Measurements from ENCODE around the gene PGS1.
A peak's percentile ranks its signal among the peaks of the same experiment; 100 is the strongest.

The PGS1 gene

GRCh38 chr17:78345791-78346494 is 32.5 kb upstream of the PGS1 start:
- DNase-seq: no peak

- DNase-seq: no peak
Observed at GRCh38 chr17:78346605-78347250, 31.7 kb upstream of the PGS1 start.

- no peak for DNase-seq
Observed at GRCh38 chr17:78347453-78347852, 31.0 kb upstream of the PGS1 start.

- DNase-seq: no peak
Observed at GRCh38 chr17:78348055-78348770, 30.2 kb upstream of the PGS1 start.

- no peak for DNase-seq
Observed at GRCh38 chr17:78349891-78350642, 28.4 kb upstream of the PGS1 start.

GRCh38 chr17:78351449-78352006 is 26.9 kb upstream of the PGS1 start:
- DNase-seq: peak in 55 of 56 donors; percentile 41 to 97 (median 83)

- DNase-seq: no peak
Observed at GRCh38 chr17:78353834-78354233, 24.6 kb upstream of the PGS1 start.

- no peak for DNase-seq
Observed at GRCh38 chr17:78355045-78355641, 23.3 kb upstream of the PGS1 start.

GRCh38 chr17:78355701-78356100 is 22.7 kb upstream of the PGS1 start:
- DNase-seq: no peak

GRCh38 chr17:78356101-78356713 is 22.2 kb upstream of the PGS1 start:
- peak in 36 of 56 donors; percentile 8 to 83 (median 42) for DNase-seq

- peak in 35 of 56 donors; percentile 7 to 74 (median 40) for DNase-seq
Observed at GRCh38 chr17:78357177-78357586, 21.3 kb upstream of the PGS1 start.

GRCh38 chr17:78357672-78358537 is 20.5 kb upstream of the PGS1 start:
- no peak for DNase-seq

- peak in 3 of 56 donors; percentile 9 to 37 (median 35) for DNase-seq
Observed at GRCh38 chr17:78358538-78359320, 19.7 kb upstream of the PGS1 start.

- peak in 2 of 56 donors; percentile 53 to 59 for DNase-seq
Observed at GRCh38 chr17:78359321-78359996, 19.0 kb upstream of the PGS1 start.

GRCh38 chr17:78359997-78360370 is 18.5 kb upstream of the PGS1 start, which contains the start of gene SOCS3:
Gene SOCS3 (minus strand): TSS chr17:78360077. CDS start chr17:78359095, 982 bp downstream.
- peak in 52 of 56 donors; percentile 31 to 95 (median 68) for DNase-seq

- peak in 51 of 56 donors; percentile 14 to 93 (median 62) for DNase-seq
Observed at GRCh38 chr17:78360371-78361224, 17.9 kb upstream of the PGS1 start.

GRCh38 chr17:78361225-78361701 is 17.2 kb upstream of the PGS1 start:
- DNase-seq: no peak
